ENCODE data around the gene P4HA3.

P4HA3 gene

DNA sequence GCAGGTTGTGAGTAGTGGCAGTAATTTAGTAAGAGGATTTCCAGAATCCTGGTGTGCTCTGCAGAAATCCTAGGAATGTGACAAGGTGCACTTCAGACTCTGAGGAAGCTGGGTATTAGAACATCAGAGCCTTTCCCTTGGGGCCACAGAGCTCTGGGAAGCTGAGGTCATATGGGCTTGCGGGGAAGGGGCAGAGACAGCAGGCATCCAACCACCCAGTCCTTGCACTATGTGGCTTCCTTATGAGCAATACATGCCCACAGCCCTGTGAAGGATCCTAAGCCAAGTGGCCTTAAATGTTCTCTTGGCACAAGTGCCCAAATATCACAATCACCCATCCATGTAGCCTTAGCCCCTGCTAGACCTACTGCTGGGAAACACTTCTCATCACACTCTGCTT is 46.2 kb downstream of the P4HA3 start:
- no peak for DNase-seq (ENCODE audit: low read depth, low spot score)

DNA sequence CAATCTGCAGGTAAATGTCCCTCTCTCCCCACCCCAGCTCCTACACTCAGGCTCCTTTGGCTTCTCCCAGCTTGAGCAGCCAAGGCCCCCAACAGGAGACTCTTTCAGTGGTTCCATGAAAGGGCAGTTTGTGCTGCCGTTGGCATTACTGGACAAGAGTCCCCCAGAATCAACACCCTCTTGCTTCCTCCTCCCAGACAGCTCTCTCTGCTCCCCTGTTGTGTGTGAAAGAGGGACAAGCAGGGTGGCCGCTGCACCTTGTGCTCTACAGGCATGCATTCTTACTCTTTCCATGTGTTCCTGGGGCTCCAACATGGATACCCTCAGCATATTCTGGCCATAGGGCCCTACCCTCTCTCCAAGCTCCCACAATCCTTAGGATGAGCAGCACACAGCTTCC is 48.7 kb downstream of the P4HA3 start:
- no peak for DNase-seq (ENCODE audit: low read depth, low spot score)

- DNase-seq (ENCODE audit: low read depth, low spot score): no peak
Measured at GRCh38 chr11:74257959-74258553, 53.4 kb downstream of the P4HA3 start.

DNA sequence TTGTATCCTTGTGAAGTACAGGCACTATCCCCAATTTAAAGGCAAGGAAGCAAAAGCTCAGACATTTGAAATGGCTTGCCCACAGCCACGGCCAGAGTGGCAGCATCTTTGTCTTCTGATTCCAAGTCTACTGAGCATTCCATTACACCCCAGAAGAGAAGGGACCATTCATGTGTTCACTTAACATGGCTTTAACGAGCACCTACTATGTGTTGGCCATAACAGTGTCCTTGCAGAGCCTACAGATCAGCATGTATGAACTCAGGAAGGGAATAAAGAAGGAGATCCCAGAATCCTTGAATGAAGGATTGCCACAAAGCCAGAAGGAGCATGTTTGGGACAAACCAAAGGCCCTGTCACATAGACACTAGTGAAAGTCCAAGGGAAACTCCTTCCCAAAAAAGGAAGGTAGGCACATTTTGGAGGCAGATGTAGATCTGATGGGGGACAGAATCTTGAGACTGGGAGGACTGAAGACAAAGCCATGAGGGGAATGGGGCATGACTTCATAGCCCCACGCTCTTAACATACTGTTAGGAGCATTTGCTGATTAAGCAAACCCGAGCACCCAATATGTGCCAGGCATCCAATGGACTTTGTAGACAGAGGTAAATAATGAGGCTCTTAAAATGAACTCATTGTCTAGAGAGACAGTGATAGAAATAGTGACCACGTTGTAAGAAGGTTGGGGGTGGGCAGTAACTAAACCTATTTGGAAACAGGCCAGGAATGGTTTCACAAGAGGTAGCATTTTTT is 54.9 kb downstream of the P4HA3 start:
- DNase-seq (ENCODE audit: low read depth, low spot score): no peak

DNA sequence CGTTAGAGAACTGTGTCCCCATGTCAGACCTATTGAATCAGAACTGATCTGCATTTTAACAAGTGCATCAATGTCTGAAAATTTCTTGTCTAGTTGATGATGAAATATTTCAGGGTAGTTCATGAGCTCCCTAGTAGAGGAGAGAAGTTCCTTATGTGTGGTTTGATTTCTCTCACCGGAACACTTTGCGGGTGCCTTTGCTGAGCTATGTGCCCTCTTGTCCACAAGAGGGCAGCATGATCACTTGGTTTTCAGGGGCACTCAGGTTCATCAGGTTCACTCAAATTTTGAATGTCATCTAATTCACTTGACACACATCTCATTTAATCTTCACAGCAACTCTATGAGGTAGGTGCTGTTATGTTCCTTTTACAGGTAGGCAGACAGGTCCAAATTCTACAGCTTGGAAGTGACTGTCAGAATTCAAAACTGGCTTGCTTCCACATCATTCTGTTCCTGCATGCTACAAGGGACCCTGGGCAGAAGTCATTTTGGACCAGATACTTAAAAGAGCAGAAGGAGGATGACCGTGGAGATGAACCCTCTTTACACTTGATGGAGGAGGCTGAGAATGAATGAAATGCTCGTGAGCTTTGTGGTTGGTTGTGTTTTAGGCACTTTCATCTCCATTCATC is 55.6 kb downstream of the P4HA3 start:
- no peak for DNase-seq (ENCODE audit: low read depth, low spot score)

GRCh38 chr11:74253361-74253760 is 58.1 kb downstream of the P4HA3 start:
- DNase-seq (ENCODE audit: low read depth, low spot score): no peak

DNA sequence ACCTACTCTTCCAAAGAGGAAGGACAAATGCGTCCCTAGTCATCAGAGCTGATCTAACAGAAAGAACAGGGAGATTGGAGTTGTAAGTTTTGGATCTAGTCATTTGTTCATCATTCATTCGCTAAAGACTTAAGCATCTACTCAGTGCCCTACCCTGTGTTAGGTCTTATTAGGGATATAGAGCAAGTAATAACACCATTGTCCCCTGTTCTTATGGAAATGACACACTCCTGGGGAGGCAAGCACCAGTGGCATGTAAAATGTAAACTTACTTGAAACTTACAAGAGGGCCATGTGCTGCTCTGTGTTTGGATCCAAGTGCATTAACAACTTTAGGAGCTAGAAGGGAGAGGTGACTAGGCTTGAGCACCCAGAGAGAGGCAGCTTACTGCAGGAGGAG is 61.9 kb downstream of the P4HA3 start:
- DNase-seq (ENCODE audit: low read depth, low spot score): no peak

DNA sequence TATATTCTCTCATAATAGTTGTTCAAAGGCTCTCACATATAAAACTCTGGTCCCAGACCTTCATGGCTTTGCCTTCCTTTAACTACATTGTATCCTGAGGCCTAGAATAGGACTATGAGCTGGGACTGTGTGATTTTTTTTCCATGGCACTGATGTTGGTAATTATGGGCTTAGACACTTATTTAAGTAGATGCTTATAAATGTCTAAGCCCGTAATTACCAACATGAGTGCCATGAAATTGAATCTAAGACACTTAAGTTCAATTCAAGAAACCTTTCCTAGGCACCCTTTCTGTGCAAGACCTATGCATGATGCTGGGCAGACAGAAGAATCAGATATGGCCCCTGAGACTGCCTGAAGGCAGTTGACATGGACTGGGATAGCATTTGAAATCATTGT is 63.0 kb downstream of the P4HA3 start:
- DNase-seq (ENCODE audit: low read depth, low spot score): no peak

DNA sequence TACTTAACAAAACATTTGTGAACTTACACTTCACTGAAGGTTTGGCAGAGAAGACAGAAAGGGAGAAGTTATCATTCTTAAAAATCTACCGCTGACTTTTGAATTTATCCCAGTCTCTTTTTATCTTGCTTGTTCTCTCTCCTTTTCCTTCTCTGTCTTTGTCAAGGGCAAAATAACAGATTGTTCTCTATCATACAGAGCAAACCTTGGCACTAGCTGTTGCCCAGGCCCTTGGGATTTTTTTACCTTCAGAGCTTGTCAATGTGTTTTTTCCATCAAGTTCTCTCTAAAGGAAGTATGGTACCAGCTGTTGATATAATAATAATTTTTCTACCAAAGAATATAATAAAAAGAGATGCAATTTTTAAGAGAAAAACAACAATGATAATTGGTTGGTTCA is 73.2 kb downstream of the P4HA3 start:
- DNase-seq (ENCODE audit: low read depth, low spot score): no peak

GRCh38 chr11:74237541-74237940 is 73.9 kb downstream of the P4HA3 start:
- DNase-seq (ENCODE audit: low read depth, low spot score): no peak

GRCh38 chr11:74235121-74235520 is 76.3 kb downstream of the P4HA3 start:
- no peak for DNase-seq (ENCODE audit: low read depth, low spot score)

DNA sequence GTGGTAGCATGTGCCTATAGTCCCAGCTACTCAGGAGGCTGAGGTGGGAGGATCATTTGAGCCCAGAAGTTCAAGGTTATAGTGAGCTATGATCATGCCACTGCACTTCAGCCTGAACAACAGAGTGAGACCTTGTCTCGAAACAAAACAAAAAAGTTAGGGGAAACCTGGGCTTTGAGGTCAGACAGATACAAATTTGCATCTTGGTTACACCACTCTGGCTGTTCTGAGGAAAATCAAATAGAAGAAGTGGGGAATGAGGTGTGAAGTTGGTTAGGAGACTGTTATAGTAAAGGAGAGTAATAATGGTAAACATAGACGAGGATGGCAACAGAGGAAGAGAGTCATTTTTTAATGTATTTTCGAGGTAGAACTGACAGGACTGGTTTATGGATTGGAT is 77.8 kb downstream of the P4HA3 start:
- no peak for DNase-seq (ENCODE audit: low read depth, low spot score)

DNA sequence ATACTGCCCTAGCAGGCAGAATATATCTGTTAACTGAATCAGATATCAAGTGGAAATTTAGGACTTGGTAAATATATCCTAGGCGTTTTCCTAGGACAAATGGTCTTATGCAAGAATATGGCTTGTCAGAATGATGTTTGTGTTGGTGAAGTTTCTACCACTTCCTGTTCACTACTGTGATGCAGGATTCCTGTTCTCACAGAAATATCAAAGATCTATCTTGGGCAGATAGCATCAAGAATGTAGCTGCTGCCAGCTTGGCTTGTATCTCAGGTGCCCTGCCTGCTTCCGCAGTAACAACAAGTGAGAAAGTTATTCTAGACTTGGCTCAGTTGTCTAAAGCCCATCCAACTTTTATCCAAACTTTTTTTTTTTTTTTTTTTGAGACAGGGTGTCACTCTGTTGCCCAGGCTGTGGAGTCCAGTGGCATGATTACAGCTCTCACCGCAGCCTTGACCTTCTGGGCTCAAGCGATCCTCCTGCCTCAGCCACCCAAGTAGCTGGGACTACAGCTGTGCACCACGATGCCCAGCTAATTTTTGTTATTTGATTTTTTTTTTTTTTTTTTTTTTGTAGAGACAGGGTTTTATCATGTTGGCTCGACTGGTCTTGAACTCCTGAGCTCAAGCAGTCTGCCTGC is 79.0 kb downstream of the P4HA3 start:
- no peak for DNase-seq (ENCODE audit: low read depth, low spot score)

DNA sequence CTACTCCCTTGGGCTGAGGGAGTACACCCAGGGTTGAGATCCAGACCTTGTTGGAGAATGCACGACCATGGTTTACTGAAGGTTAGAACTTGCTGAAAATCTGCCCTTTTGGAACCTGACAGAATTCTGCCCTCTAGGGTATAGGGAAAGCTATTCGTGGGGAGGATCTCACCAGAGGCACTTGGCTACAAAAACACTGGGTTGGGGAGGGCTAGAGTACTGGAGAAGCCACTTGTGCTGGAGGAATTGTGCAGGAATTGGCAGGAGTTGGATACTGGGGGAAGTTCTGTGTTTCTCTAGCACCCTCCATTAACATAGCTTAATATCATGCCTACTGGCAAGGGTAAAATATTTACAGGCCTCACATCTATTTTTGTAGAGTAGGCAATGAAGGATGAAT is 84.5 kb downstream of the P4HA3 start:
- DNase-seq (ENCODE audit: low read depth, low spot score): no peak

GRCh38 chr11:74225565-74225964 is 85.9 kb downstream of the P4HA3 start:
- no peak for DNase-seq (ENCODE audit: low read depth, low spot score)

- DNase-seq (ENCODE audit: low read depth, low spot score): no peak
Measured at GRCh38 chr11:74221816-74222215, 89.6 kb downstream of the P4HA3 start.

DNA sequence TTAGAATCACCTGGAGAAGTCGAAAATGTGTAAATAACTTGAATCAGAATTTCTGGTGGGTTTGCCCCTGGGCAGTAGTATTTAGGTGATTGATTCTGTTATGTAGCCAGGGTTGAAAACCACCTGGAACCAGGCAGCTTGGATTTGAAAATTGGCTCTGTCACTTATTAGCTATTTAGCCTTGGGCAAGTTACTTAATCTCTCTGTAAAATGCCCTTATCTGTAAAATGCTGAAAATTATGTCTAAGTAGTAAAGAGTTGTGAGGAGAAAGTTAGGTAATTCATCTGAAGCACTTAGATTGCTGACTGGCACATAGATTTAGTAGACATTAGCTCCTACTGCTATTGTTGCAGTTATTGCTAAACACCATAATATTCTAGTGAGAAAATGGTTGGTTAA is 91.1 kb downstream of the P4HA3 start:
- no peak for DNase-seq (ENCODE audit: low read depth, low spot score)
